ENCODE results near the gene HJURP.

GRCh38 chr2:233803292-233803911 lies 50.9 kb downstream of the HJURP start:
- TF ChIP-seq CTCF (conservative IDR thresholded peaks at IDR 0.05) (no peak), ZFX (IDR thresholded peaks at IDR 0.05) (no peak)
